Esophagus muscularis mucosa (tissue), 3 donors: ENCODE data around the gene RAI1.

Source experiments
- CTCF ChIP-seq, 3 experiments: fragments of 200-600 bp in 2 of 3; fragments of 450-650 bp in 1 of 3; sonication (generic) in 2 of 3; IDR thresholded peaks; one replicate each; pipeline ENCODE4 v1.5.1; 2017 to 2019; ENCODE audit warnings: antibody characterized with exemption in 3 of 3, mild to moderate bottlenecking in 2 of 3, moderate library complexity in 1 of 3
- POLR2A ChIP-seq: fragments of 450-650 bp; IDR thresholded peaks from one replicate; pipeline ENCODE4 v1.6.1; 2017; ENCODE audit warnings: antibody characterized with exemption, moderate library complexity, mild to moderate bottlenecking, low read depth

DNA sequence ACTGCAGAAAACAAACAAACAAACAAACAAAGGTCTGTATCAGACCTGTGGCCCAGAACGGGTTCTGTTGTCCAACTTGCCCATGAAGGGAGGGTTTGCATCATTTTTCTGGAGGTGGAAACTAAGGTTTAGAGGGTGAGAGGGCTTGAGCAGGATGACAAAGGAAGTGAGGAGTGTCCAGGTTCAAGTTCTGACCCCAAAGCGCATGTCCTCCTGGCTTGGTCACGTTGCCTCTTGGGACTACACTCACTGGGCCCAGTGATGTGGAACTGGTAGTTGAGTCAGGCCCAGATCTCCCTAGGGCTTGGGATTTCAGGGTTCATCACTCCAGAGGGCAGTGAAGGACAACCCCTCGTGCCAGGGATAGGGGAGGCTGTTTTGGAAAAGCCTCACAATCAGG lies 153.7 kb downstream of the RAI1 start:
- no peak for TF ChIP-seq CTCF (IDR thresholded peaks at IDR 0.05)
- no peak for TF ChIP-seq POLR2A
